H1 (cell line): ENCODE results near the gene SYTL1. TPM values are rescaled to one million over a fixed set of nuclear protein-coding genes. Genes with fewer than 3 reads are reported as not detected.

ENCODE experiments used
- CTCF ChIA-PET: fragments of 300-600 bp; sonication (Branson Sonifier 250); formaldehyde crosslinking; loops from one replicate; lab custom pipeline; 2021; ENCODE audit not compliant: partially characterized antibody; lab: Charles Lee
- POLR2A ChIA-PET: fragments of 300-600 bp; sonication (Branson Sonifier 250); formaldehyde crosslinking; loops from one replicate; lab custom pipeline; 2021; ENCODE audit warnings: inconsistent platforms; ENCODE audit not compliant: partially characterized antibody; lab: Charles Lee
- DNase-seq, 2 experiments: peaks; one replicate each; pipeline versions ENCODE4 v3.0.0 to v3.0.0-alpha.2; 2010 to 2022; ENCODE audit warnings: low spot score in 2 of 2, low read depth in 1 of 2, mixed read lengths in 1 of 2
- FAIRE-seq: peaks from 2 replicates; lab custom pipeline; 2011; peaks lifted over from hg19 to GRCh38; lab: Jason Lieb, UNC
- H2AFZ ChIP-seq: 2 replicates; pipeline ENCODE4 v1.8.1; 2012; ENCODE audit warnings: low read length, inconsistent platforms
- H2AK5ac ChIP-seq: 2 replicates; pipeline ENCODE4 v1.6.1; 2013; ENCODE audit warnings: low read depth, low read length
- H2BK120ac ChIP-seq: replicated peaks from 2 replicates; pipeline ENCODE3; 2013; ENCODE audit warnings: low read depth, low read length, inconsistent platforms
- H2BK12ac ChIP-seq: 2 replicates; pipeline ENCODE4 v1.6.1; 2013; ENCODE audit warnings: low read depth, low read length
- H2BK15ac ChIP-seq: 2 replicates; pipeline ENCODE4 v1.6.1; 2013; ENCODE audit warnings: low read length
- H2BK20ac ChIP-seq: 2 replicates; pipeline ENCODE4 v1.6.1; 2013; ENCODE audit warnings: low read length
- H2BK5ac ChIP-seq: 2 replicates; pipeline ENCODE4 v1.6.1; 2013; ENCODE audit warnings: low read depth, low read length
- H3K14ac ChIP-seq: 2 replicates; pipeline ENCODE4 v1.6.1; 2013; ENCODE audit warnings: inconsistent platforms; ENCODE audit not compliant: insufficient read length
- H3K18ac ChIP-seq: 2 replicates; pipeline ENCODE4 v1.6.1; 2013; ENCODE audit warnings: low read length; ENCODE audit errors: extremely low read depth
- H3K23ac ChIP-seq: 2 replicates; pipeline ENCODE4 v1.6.1; 2013; ENCODE audit warnings: inconsistent platforms; ENCODE audit not compliant: insufficient read length
- H3K23me2 ChIP-seq: 2 replicates; pipeline ENCODE4 v1.6.1; 2013; ENCODE audit warnings: low read depth, low read length
- H3K27ac ChIP-seq: 2 replicates; pipeline ENCODE4 v1.6.1; 2011; ENCODE audit warnings: low read depth, low read length, inconsistent platforms
- H3K27me3 ChIP-seq, 4 experiments: replicated peaks in 1 of 4; 1 replicate in 1 of 4; 2 replicates in 3 of 4; pipeline versions ENCODE4 v1.6.1 to v1.8.1; 2011 to 2013; ENCODE audit warnings: low read length in 3 of 4, mild to moderate bottlenecking in 3 of 4, inconsistent platforms in 2 of 4, mixed read lengths in 2 of 4, moderate library complexity in 1 of 4; ENCODE audit not compliant: control insufficient read depth in 3 of 4, insufficient read depth in 3 of 4; ENCODE audit errors: extremely low read depth in 1 of 4
- H3K36me3 ChIP-seq, 4 experiments: 2 replicates each; pipeline versions ENCODE4 v1.6.1 to v1.8.1; 2011 to 2013; ENCODE audit warnings: mild to moderate bottlenecking in 4 of 4, low read length in 3 of 4, moderate library complexity in 2 of 4, control low read depth in 1 of 4, inconsistent platforms in 1 of 4; ENCODE audit not compliant: insufficient read depth in 4 of 4, control insufficient read depth in 2 of 4
- H3K4ac ChIP-seq: replicated peaks from 2 replicates; pipeline ENCODE3; 2013; ENCODE audit warnings: low read length, low read depth, mixed read lengths, inconsistent platforms; ENCODE audit not compliant: insufficient read length
- H3K4me1 ChIP-seq, 4 experiments: replicated peaks in 1 of 4; 1 replicate in 1 of 4; 2 replicates in 3 of 4; pipeline versions ENCODE4 v1.6.1 to v1.8.1; 2011 to 2013; ENCODE audit warnings: low read length in 3 of 4, inconsistent platforms in 2 of 4, mixed read lengths in 1 of 4; ENCODE audit not compliant: insufficient read depth in 4 of 4, control insufficient read depth in 3 of 4
- H3K4me2 ChIP-seq, 2 experiments: 2 replicates each; pipeline versions ENCODE4 v1.6.1 to v1.8.1; 2011 to 2013; ENCODE audit warnings: low read depth in 2 of 2, low read length in 2 of 2, control low read depth in 1 of 2, inconsistent platforms in 1 of 2, mild to moderate bottlenecking in 1 of 2; ENCODE audit not compliant: insufficient read depth in 1 of 2
- H3K4me3 ChIP-seq, 4 experiments: fragments of 200-600, 300-600 bp in 1 of 4; sonication (generic), shearing (Covaris generic), sonication (Bioruptor Twin) in 1 of 4; 2 replicates each; pipeline versions ENCODE4 v1.5.1 to v1.8.1; 2011 to 2016; ENCODE audit warnings: low read length in 4 of 4, low read depth in 3 of 4, control low read depth in 2 of 4, inconsistent platforms in 2 of 4, mild to moderate bottlenecking in 2 of 4, mixed read lengths in 1 of 4, moderate library complexity in 1 of 4; ENCODE audit not compliant: insufficient read depth in 2 of 4; ENCODE audit errors: extremely low read depth in 1 of 4
- H3K56ac ChIP-seq: replicated peaks from 2 replicates; pipeline ENCODE3; 2013; ENCODE audit warnings: low read depth, mild to moderate bottlenecking, mixed read lengths, low read length, inconsistent platforms; ENCODE audit not compliant: insufficient read length
- H3K79me1 ChIP-seq: 2 replicates; pipeline ENCODE4 v1.6.1; 2013; ENCODE audit warnings: low read depth, low read length, control low read depth
- H3K79me2 ChIP-seq, 2 experiments: 2 replicates each; pipeline versions ENCODE4 v1.6.1 to v1.8.1; 2012 to 2013; ENCODE audit warnings: low read length in 2 of 2, mild to moderate bottlenecking in 2 of 2, inconsistent platforms in 1 of 2; ENCODE audit not compliant: insufficient read depth in 2 of 2, control insufficient read depth in 1 of 2
- H3K9ac ChIP-seq, 4 experiments: replicated peaks in 1 of 4; 1 replicate in 1 of 4; 2 replicates in 3 of 4; pipeline versions ENCODE4 v1.6.1 to v1.8.1; 2011 to 2013; ENCODE audit warnings: low read depth in 3 of 4, low read length in 3 of 4, control low read depth in 2 of 4, mild to moderate bottlenecking in 2 of 4, moderate library complexity in 2 of 4, inconsistent platforms in 1 of 4; ENCODE audit errors: extremely low read depth in 1 of 4
- H3K9me3 ChIP-seq, 2 experiments: 2 replicates each; pipeline versions ENCODE4 v1.6.1 to v1.8.1; 2012 to 2013; ENCODE audit warnings: mild to moderate bottlenecking in 2 of 2, moderate library complexity in 2 of 2, control low read depth in 1 of 2, inconsistent platforms in 1 of 2, low read depth in 1 of 2, low read length in 1 of 2, mixed read lengths in 1 of 2; ENCODE audit not compliant: insufficient read depth in 2 of 2
- H4K20me1 ChIP-seq, 2 experiments: replicated peaks in 1 of 2; 2 replicates each; pipeline versions ENCODE3 to v1.8.1; 2011 to 2013; ENCODE audit warnings: inconsistent platforms in 2 of 2, low read length in 2 of 2, mild to moderate bottlenecking in 1 of 2; ENCODE audit not compliant: insufficient read depth in 2 of 2, control insufficient read depth in 1 of 2
- H4K5ac ChIP-seq: 2 replicates; pipeline ENCODE4 v1.6.1; 2013; ENCODE audit warnings: low read length, low read depth, mixed read lengths, inconsistent platforms; ENCODE audit not compliant: insufficient read length
- H4K8ac ChIP-seq: 2 replicates; pipeline ENCODE4 v1.8.0; 2013; ENCODE audit warnings: mild to moderate bottlenecking, moderate library complexity, low read length, inconsistent platforms; ENCODE audit not compliant: insufficient read depth; ENCODE audit errors: extremely low read depth
- H4K91ac ChIP-seq: replicated peaks from 2 replicates; pipeline ENCODE3; 2013; ENCODE audit warnings: low read length, mixed read lengths, inconsistent platforms; ENCODE audit not compliant: insufficient read length
- CREB1 ChIP-seq: IDR thresholded peaks from 2 replicates; pipeline ENCODE4 v1.6.1; 2012; ENCODE audit warnings: inconsistent platforms
- EZH2 ChIP-seq: fragments of 200-600 bp; sonication (generic); IDR thresholded peaks from 2 replicates; pipeline ENCODE4 v1.7.1; 2012; ENCODE audit warnings: low read depth, mild to moderate bottlenecking, moderate library complexity, low read length, inconsistent platforms; ENCODE audit not compliant: severe bottlenecking
- GABPA ChIP-seq: IDR thresholded peaks from 2 replicates; pipeline ENCODE4 v1.6.1; 2011; ENCODE audit warnings: mild to moderate bottlenecking, low read length, moderate library complexity, borderline replicate concordance; ENCODE audit not compliant: insufficient read depth
- PHF8 ChIP-seq: fragments of 200-600 bp; sonication (generic); conservative IDR thresholded peaks from 2 replicates; pipeline ENCODE4 v1.7.1; 2012; ENCODE audit warnings: low read depth, mild to moderate bottlenecking, inconsistent platforms, low read length, moderate library complexity
- SAP30 ChIP-seq: fragments of 300-600 bp; sonication (generic); IDR thresholded peaks from 2 replicates; pipeline ENCODE4 v1.7.1; 2012; ENCODE audit warnings: low read length, moderate library complexity, mild to moderate bottlenecking, inconsistent platforms; ENCODE audit not compliant: insufficient read depth, insufficient replicate concordance
- SIRT6 ChIP-seq: IDR thresholded peaks from one replicate; pipeline ENCODE4 v1.7.1; 2012; ENCODE audit warnings: low read length, inconsistent platforms
- SP1 ChIP-seq: IDR thresholded peaks from 2 replicates; pipeline ENCODE4 v1.6.1; 2011; ENCODE audit warnings: low read depth, low read length
- SP2 ChIP-seq: IDR thresholded peaks from 2 replicates; pipeline ENCODE4 v1.6.1; 2012; ENCODE audit warnings: mild to moderate bottlenecking, low read length, inconsistent platforms
- TBP ChIP-seq: IDR thresholded peaks from 2 replicates; pipeline ENCODE4 v1.6.1; 2011; ENCODE audit warnings: low read depth, low read length, improper control_type of control experiment
- TEAD4 ChIP-seq: IDR thresholded peaks from 2 replicates; pipeline ENCODE4 v1.6.1; 2012; ENCODE audit warnings: low read depth, low read length, inconsistent platforms, mixed read lengths
- whole genome bisulfite sequencing, 2 experiments: shearing (Covaris generic) in 1 of 2; methylation state at CpG; one replicate each; pipeline versions ENCODE4 v1.1.6 to v1.1.7; 2013 to 2015; ENCODE audit warnings: low lambda C conversion rate in 2 of 2, mixed read lengths in 2 of 2, inconsistent platforms in 1 of 2, low coverage in 1 of 2, missing lambda C conversion rate in 1 of 2; ENCODE audit not compliant: insufficient replicate concordance in 2 of 2, insufficient coverage in 1 of 2, insufficient read length in 1 of 2; ENCODE audit errors: extremely low coverage in 1 of 2, missing lambda C conversion rate in 1 of 2; 5-methylcytosine and 5-hydroxymethylcytosine counted together
- polyA plus RNA-seq, 7 experiments: library from polyadenylated mRNA; depleted of rRNA in 3 of 7; stranded (reverse) in 5 of 7; unstranded in 2 of 7; fragments of >200 nt in 5 of 7; fragments of 200-250 nt in 2 of 7; gene quantifications; 1 replicate in 5 of 7; 2 replicates in 1 of 7; 4 replicates in 1 of 7; pipeline versions ENCODE4 v1.2.1 to v1.2.3, GENCODE V29; 2011 to 2013; ENCODE audit warnings: missing spikeins in 2 of 7, mixed read lengths in 2 of 7
- total RNA-seq: library from RNA; stranded (reverse); fragmentation: NEBNext Ultra II Directional; extraction: Animal tissue kit (Norgen Biotek cat#: 25700); gene quantifications from 2 replicates; pipeline ENCODE4 v1.2.1, GENCODE V29; 2021
- TF ChIP-seq, protein P1 (sequence below), 3 experiments: IDR thresholded peaks; 1 replicate in 2 of 3; 2 replicates in 1 of 3; pipeline versions ENCODE4 v1.5.1 to v1.6.1; 2011; ENCODE audit warnings: low read length in 3 of 3, mild to moderate bottlenecking in 3 of 3, inconsistent platforms in 2 of 3, low read depth in 1 of 3, moderate library complexity in 1 of 3; ENCODE audit not compliant: insufficient read depth in 1 of 3; ENCODE audit errors: control extremely low read depth in 1 of 3

The SYTL1 gene
- total and polyA plus RNA-seq, 2 of the 8 experiments (the other 6 are each of a cell fraction or from before 2014, with no cell fraction given), result 6.4 to 19.5 TPM

DNA sequence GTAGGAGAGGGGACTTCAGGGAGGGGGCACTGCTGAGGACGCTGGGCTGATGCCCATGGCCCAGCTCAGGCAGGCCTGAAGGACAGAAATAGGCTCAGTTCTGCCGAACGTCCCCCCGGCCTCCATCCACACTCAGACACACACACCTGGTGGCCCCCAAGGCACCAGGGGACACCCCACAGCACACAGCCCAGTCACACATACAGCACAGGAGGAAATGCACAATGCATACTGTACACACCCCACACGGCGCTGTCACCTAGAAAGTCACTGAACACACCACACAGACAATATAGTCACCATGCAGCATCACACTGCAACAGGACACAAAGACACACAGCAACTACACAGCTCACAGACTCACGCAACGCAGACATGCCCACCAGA, 562 bp downstream of the SYTL1 start:
- H3K4me1 ChIP-seq, result peaks cover 0 to 25% (median 20%) of the 10 kb centered on the region in 4 experiments; a peak in 6 of 7 replicates
- H4K91ac ChIP-seq, result peak overlapping the region; percentile 48
- H3K4me2 ChIP-seq, result peak overlapping the region; percentile 78 to 94
- peak overlapping the region; percentile 96 for H3K18ac ChIP-seq
- no peaks in the 10 kb centered on the region for H3K9me3 ChIP-seq
- peaks cover 0 to 2% (median 0%) of the 10 kb centered on the region in 4 experiments; a peak in 1 of 7 replicates for H3K27me3 ChIP-seq
- H3K79me2 ChIP-seq, result no peaks in the 10 kb centered on the region; a peak in 1 of 4 replicates
- no peak overlapping the region for H3K56ac ChIP-seq
- no peaks in the 10 kb centered on the region for H3K79me1 ChIP-seq
- peak overlapping the region; percentile 83 for H2BK20ac ChIP-seq
- peak overlapping the region; percentile 16 to 64 (median 44); a peak in 6 of 8 replicates for H3K4me3 ChIP-seq
- H2BK120ac ChIP-seq, result peak overlapping the region; percentile 51
- no peak overlapping the region for H3K27ac ChIP-seq
- peak overlapping the region; percentile 76; the same call in 1 of the 2 replicates for H2BK5ac ChIP-seq
- no peak overlapping the region for H3K23ac ChIP-seq
- H2BK12ac ChIP-seq, result peak overlapping the region; percentile 92; the same call in 1 of the 2 replicates
- 0 out of 8 replicates have a peak, but pooled peaks cover 0 to 3% (median 0%) of the 10 kb centered on the region in 4 experiments for H3K36me3 ChIP-seq
- H2AFZ ChIP-seq, result no peak overlapping the region
- H3K23me2 ChIP-seq, result peaks cover 6% of the 10 kb centered on the region; the same call in 1 of the 2 replicates
- 86% methylated on average over 8 of the region's 8 CpGs; no CpG with 5 or more reads in 1 of the 2 experiments for WGBS, 2 experiments
- H4K8ac ChIP-seq, result peak overlapping the region; percentile 31; the same call in 1 of the 2 replicates
- H4K20me1 ChIP-seq, result peaks cover 2 to 9% of the 10 kb centered on the region in 2 experiments
- H4K5ac ChIP-seq, result peak overlapping the region; percentile 93
- H3K14ac ChIP-seq, result no peak overlapping the region
- ChIA-PET CTCF (interaction anchor here (0.6 to 17.0 kb wide), 15 partner anchors 8 to 299 kb away, joined by 3 to 321 read pairs (median 5); no protein-coding TSS in a partner anchor), POLR2A (interaction anchor here (0.9 to 4.8 kb wide), 11 partner anchors 8 to 55 kb away, joined by 3 to 50 read pairs (median 6); partner anchors contain the start of gene TMEM222)
- peak overlapping the region in 1 of 4 experiments; percentile 13; a peak in 3 of 7 replicates for H3K9ac ChIP-seq
- peak overlapping the region; percentile 99 for H2BK15ac ChIP-seq
- H3K4ac ChIP-seq, result peak overlapping the region; percentile 91
- DNase-seq (no peak), FAIRE-seq (no peak)
- peak overlapping the region; percentile 57 for H2AK5ac ChIP-seq
- no peak for TF ChIP-seq SAP30
- no peak for TF ChIP-seq TEAD4
- no peak for TF ChIP-seq EZH2
- TF ChIP-seq SIRT6, result no peak
- TF ChIP-seq PHF8, result no peak
- no peak for TF ChIP-seq SP2
- TF ChIP-seq, protein P1, sequence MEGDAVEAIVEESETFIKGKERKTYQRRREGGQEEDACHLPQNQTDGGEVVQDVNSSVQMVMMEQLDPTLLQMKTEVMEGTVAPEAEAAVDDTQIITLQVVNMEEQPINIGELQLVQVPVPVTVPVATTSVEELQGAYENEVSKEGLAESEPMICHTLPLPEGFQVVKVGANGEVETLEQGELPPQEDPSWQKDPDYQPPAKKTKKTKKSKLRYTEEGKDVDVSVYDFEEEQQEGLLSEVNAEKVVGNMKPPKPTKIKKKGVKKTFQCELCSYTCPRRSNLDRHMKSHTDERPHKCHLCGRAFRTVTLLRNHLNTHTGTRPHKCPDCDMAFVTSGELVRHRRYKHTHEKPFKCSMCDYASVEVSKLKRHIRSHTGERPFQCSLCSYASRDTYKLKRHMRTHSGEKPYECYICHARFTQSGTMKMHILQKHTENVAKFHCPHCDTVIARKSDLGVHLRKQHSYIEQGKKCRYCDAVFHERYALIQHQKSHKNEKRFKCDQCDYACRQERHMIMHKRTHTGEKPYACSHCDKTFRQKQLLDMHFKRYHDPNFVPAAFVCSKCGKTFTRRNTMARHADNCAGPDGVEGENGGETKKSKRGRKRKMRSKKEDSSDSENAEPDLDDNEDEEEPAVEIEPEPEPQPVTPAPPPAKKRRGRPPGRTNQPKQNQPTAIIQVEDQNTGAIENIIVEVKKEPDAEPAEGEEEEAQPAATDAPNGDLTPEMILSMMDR (IDR thresholded peaks at IDR 0.05; ENCODE audit: control extremely low read depth in 1 of 3, insufficient read depth in 1 of 3, low read depth in 1 of 3, low read length in 3 of 3), result no peak
- no peak for TF ChIP-seq CREB1
- TF ChIP-seq GABPA, result no peak
- no peak for TF ChIP-seq TBP
- TF ChIP-seq SP1, result no peak
